GM18517 (cell line): ENCODE results near the gene STPG4.

Source experiments
- ATAC-seq: cut with Tn5 transposase; IDR thresholded peaks from one replicate; pipeline ENCODE4 v1.9.1; 2021; ENCODE audit warnings: mild to moderate bottlenecking, moderate library complexity; ENCODE audit not compliant: unreplicated experiment

Gene STPG4

GRCh38 chr2:47091118-47091517, 64.0 kb downstream of the STPG4 start:
- no peak for ATAC-seq

GRCh38 chr2:47089083-47089464, 66.0 kb downstream of the STPG4 start:
- no peak for ATAC-seq

GRCh38 chr2:47088371-47089082, 66.6 kb downstream of the STPG4 start:
- ATAC-seq: no peak

GRCh38 chr2:47087051-47087450, 68.1 kb downstream of the STPG4 start:
- ATAC-seq: no peak

- no peak for ATAC-seq
These were observed 68.5 kb downstream of the STPG4 start for GRCh38 chr2:47086571-47086970.

GRCh38 chr2:47086054-47086471, 69.0 kb downstream of the STPG4 start:
- no peak for ATAC-seq

GRCh38 chr2:47083886-47084687, 71.0 kb downstream of the STPG4 start:
- ATAC-seq: no peak

GRCh38 chr2:47083485-47083884, 71.6 kb downstream of the STPG4 start:
- no peak for ATAC-seq

- no peak for ATAC-seq
These were observed 72.1 kb downstream of the STPG4 start for GRCh38 chr2:47083005-47083404.

- ATAC-seq: no peak
These were observed 74.2 kb downstream of the STPG4 start for GRCh38 chr2:47080888-47081301.

- no peak for ATAC-seq
These were observed 75.3 kb downstream of the STPG4 start for GRCh38 chr2:47079515-47080412.

- ATAC-seq: no peak
These were observed 76.3 kb downstream of the STPG4 start for GRCh38 chr2:47078541-47079482.

- ATAC-seq: no peak
These were observed 77.5 kb downstream of the STPG4 start for GRCh38 chr2:47077442-47078117.

GRCh38 chr2:47076586-47077441, 78.3 kb downstream of the STPG4 start:
- ATAC-seq: no peak

- ATAC-seq: no peak
These were observed 79.0 kb downstream of the STPG4 start for GRCh38 chr2:47076126-47076506.

GRCh38 chr2:47075361-47076125, 79.6 kb downstream of the STPG4 start:
- no peak for ATAC-seq

- ATAC-seq: no peak
These were observed 80.4 kb downstream of the STPG4 start for GRCh38 chr2:47074691-47075090.

GRCh38 chr2:47073641-47074040, 81.5 kb downstream of the STPG4 start:
- ATAC-seq: no peak
